ENCODE measurements around the gene CLCN4.

CLCN4 gene

GRCh38 chrX:10167573-10167972, 10.8 kb downstream of the CLCN4 start:
- no peak for DNase-seq (ENCODE audit: low read depth)

- DNase-seq (ENCODE audit: low read depth) = no peak
Measured at GRCh38 chrX:10168226-10168625, 11.5 kb downstream of the CLCN4 start.

DNA sequence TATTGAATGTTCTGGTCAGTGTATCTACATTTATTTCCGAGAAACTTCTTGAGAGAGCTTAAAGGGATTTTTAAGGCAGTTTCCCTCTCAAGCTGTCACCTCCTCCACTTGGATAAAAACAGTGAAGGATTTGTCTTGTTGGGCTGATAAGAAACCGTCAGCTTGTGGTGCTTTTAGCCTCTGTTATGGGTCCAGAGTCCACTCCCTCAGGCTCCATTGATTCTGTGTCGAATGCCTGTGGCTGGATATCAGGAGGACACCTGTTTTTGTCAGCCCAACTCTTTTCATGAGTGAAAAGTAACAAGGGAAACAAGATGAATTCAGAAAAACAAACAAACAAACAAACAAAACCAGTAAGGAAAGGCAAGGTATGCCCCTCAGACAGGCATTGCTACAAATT, 12.4 kb downstream of the CLCN4 start:
- no peak for DNase-seq (ENCODE audit: low read depth)

GRCh38 chrX:10171249-10171648, 14.5 kb downstream of the CLCN4 start:
- DNase-seq (ENCODE audit: low read depth) = no peak

DNA sequence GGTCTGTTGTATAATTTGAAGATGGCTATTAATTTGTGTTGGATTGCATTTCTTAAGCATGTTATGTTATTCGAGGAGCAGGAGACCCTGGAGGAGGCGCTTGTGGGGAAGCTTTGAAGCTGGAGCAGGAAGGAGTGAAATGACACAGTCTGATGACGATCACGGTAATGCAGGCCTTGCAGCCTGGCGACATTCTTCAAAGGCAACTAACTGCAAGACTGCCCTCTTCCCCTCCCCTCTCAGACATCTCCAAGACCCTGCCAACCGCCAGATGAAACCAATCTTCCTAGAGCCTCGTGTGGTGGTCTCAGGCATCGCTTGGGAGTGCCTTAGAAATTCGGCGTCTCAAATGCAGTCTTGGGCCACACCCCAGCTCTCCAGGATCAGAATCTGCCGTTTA, 16.1 kb downstream of the CLCN4 start:
- no peak for DNase-seq (ENCODE audit: low read depth)

- DNase-seq (ENCODE audit: low read depth) = peak; percentile 74
Measured at GRCh38 chrX:10173331-10173900, 16.6 kb downstream of the CLCN4 start.

DNA sequence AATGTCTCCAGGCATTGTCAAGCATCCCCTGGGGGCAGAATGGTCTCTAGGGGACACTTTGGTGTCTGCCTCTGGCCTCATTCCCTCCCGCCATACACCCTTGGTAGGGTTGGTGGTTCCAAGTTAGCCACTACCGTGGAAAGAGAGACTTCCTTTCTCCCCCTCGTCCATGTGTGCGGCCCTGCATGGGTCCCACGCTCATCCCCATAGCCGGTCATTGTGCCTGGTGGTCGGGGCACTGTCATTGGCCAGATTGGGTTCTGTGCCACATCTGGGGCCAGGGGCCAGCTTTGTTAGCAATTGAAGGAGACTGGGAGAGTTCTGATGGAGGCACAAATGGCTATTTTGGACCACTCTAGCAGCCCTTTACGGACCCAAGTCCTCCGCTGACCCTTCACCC, 17.3 kb downstream of the CLCN4 start:
- DNase-seq (ENCODE audit: low read depth) = no peak

DNA sequence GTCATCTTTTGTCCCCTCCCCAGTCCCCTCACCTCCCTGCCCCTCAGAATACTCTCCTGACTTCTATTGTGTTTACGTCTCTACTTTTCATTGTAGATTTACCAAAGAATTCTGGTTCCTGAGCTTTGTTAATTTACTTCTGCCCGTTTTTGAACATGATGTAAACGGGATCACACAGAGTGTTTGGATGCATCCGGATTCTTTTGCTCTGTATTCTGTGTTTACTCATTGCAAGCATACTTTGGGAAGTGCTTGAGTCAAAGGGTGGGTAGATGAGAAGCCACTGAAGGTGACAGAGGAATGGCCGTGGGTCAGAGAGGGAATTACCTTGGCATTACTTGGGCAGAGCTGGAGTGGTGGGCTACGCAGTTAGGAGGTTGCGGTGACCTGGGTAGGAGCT, 18.0 kb downstream of the CLCN4 start:
- no peak for DNase-seq (ENCODE audit: low read depth)

DNA sequence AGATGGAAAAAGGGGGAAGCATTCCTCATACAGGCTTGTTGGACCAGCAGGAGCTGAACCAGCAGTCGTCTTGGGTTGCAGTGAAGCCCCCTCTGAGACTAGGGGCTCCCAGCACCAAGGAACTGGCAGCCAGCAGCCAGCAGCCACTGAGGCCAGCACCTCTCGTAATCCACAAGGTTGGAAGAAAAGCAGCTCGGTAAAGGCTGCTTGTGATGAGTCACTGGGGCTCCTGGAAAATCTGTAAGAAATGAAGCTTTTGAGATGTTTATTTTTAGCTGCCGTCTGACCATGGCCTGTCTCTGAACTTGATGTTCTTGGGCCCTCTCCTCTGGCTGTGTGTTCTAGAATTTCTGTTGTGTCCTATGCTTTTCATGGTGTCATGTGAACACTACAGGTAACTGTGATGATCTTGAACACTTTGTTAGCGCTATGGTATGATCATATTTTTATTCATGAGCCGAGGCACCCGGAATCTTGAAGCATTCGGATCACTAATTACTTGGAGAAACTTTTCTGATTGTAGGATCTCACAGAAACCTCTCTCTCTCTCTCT, 18.6 kb downstream of the CLCN4 start:
- no peak for DNase-seq (ENCODE audit: low read depth)

DNA sequence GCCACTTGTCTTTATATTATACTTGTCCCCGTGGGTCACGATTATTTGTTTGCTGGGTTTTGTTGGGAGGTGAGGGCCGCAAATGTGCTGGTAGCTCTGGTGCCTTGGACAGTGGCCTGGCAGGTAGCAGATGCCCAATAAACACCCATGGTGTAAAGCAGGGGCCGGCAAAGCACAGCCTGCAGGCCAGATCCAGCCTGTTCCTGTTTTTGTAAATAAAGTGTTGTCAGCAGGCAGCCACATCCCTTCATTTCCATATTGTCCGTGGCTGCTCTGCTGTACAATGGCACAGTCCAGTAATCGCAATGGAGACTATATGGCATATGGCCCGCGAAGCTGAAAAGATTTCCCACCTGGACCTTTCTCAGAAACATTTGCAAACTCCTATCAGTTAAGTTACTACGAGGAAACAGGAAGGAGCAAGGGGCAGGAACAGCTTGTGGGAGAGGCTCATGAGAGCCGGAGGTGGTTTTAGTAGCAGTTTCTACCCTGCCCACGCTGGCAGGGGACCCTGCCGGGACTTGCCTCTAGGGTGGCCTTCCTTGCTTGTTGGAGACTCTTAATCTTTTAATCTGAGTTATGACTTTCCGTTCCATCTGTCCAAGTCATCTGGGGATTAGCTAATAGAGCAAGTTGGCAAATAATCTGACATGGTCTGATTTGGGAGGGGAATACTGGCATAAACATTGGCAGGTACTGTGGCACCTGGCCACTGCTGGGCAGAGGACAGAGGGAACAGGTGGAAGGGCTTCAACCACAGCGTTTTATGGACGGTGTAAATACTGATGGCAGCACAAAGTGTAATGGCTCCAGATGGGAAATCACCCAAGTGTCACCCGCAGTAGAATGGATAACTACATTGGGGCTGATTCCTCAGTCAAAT, 19.6 kb downstream of the CLCN4 start:
- DNase-seq (ENCODE audit: low read depth) = no peak

DNA sequence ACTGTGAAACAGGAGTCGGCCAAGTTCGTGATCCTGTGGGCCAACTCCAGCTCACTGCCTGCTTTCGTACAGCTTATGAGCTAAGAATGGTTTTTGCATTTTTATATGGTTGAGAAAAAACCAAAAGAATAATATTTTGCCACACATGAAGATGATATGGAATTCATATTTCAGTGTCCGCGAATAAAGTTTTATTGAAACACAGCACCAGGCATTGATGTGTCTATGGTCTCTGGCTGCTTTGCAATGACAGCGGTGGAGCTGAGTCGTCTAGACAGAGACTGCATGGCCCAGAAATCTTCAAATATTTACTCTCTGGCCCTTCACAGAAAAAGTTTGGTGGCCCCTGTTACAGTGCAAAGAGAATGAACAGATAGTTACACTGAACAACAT, 20.2 kb downstream of the CLCN4 start:
- DNase-seq (ENCODE audit: low read depth) = no peak

DNA sequence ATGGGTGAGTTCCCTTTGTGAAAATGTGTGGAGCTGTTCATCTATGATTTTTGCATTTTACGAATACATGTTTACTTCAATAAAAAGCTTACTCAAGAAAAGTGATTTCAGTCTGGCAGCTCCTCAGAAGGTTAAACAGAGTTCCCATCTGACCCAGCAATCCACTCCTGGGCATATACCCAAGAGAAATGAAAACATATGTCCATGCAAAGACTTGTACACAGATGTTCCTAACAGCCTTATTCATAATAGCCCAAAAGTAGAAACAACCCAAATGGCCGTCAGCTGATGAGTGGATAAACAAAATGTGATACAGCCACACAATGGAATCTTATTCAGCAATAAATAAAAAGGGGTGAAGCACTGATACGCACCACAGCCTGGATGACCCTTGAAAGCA, 20.8 kb downstream of the CLCN4 start:
- peak; percentile 52 for DNase-seq (ENCODE audit: low read depth)

- DNase-seq (ENCODE audit: low read depth) = no peak
Measured at GRCh38 chrX:10178866-10179463, 22.2 kb downstream of the CLCN4 start.

DNA sequence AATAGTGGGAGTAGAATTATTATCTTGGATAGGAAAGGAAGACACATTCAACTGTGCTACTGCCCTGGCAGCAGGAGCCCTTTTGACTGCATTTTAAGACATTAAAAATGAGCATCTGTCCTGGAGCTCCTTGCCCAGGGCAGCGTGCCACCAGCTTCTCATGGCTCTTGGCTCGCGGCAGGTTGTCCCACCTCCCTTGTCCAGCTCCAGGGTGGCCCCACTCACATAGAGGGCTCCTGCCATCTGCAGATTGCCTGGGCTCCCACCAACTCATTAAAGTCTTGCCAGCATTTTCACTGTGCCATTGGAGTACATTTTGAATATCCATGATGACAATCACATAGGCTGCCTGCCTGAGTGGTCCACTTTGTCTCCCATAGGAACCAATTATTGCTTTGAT, 27.0 kb downstream of the CLCN4 start:
- no peak for DNase-seq (ENCODE audit: low read depth)

DNA sequence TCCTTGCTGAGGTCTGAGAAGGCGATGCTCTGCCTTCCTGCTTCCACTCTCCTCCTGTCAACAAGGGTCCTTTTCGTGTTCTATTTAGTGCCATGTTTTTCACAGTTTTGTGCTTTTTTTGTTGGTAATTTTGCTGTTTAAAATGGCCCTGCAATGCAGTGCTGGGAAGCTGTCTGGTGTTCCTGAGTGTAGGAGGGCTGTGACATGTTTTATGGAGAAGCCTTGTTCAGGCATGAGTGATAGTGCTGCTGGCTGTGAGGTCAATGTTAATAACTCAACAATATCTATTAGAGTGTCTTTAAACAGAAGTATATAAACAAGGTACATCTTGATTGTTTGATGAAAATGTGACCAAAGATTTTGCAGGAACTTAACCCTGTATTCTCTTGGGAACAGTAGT, 27.6 kb downstream of the CLCN4 start:
- DNase-seq (ENCODE audit: low read depth) = no peak

- no peak for DNase-seq (ENCODE audit: low read depth)
Measured at GRCh38 chrX:10186355-10186754, 29.6 kb downstream of the CLCN4 start.

- DNase-seq (ENCODE audit: low read depth) = no peak
Measured at GRCh38 chrX:10187421-10187820, 30.6 kb downstream of the CLCN4 start.

DNA sequence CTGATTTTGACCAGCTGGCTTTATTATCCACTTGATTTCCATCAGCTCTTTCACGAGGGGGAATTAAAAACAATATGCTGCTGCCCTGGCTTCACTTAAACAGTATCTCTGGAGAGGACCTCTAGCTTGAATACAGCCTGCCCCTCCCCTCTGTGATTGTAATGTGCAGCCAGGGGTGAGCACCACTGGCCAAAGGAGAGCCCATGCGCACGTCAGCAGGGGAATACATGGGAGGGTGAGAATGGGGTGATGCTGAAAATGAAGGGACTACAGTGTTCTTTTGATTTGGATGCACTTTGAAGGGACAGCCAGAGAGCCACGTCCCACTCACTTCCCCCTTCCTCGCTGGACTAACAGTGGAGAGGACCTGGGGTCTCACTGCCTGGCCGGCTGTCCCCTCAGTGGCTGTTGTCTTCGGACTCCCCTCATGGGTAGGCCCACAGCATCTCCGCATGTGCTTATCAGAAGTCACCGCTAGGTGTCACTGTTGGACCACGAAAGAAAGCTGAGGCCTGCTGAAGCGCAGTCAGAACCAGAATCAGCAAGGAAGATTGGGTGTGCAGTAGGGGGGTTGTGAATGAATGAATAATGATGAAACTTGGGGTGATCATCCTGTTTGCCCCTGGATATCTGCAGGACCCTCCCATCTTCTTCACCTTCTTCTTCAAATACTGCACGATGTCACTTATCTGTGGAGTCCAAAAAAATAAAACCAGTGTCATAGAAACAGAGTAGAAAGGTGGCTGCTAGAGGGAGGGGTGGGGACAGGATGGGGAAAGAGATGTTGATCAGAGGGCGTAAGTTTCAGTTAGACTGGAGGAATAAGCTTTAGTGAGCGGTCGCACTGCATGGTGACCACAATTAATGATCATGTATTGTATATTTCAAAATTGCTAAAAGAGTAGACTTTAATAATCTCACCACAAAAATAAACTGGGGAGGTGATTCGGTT, 32.8 kb downstream of the CLCN4 start:
- no peak for DNase-seq (ENCODE audit: low read depth)

DNA sequence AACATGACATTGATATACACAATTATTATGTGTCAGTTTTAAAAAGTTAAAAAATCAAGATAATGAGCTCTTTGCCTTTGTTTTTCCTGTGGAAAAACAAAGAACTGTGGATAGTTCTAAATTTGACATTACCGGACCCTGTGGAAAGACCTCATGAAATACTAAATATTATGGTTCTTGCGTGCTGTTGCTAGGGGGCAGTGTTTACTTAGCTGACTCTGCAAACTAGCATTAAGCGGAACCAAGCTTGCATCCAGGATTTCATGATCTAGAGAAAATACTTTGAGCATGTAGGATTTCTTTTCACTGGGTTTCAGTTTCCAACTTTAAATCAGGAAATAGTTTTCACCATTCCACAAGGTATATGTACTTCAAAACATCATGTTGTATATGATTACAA, 33.6 kb downstream of the CLCN4 start:
- DNase-seq (ENCODE audit: low read depth) = no peak

- no peak for DNase-seq (ENCODE audit: low read depth)
Measured at GRCh38 chrX:10193587-10193986, 36.8 kb downstream of the CLCN4 start.

- no peak for DNase-seq (ENCODE audit: low read depth)
Measured at GRCh38 chrX:10195425-10195824, 38.6 kb downstream of the CLCN4 start.

DNA sequence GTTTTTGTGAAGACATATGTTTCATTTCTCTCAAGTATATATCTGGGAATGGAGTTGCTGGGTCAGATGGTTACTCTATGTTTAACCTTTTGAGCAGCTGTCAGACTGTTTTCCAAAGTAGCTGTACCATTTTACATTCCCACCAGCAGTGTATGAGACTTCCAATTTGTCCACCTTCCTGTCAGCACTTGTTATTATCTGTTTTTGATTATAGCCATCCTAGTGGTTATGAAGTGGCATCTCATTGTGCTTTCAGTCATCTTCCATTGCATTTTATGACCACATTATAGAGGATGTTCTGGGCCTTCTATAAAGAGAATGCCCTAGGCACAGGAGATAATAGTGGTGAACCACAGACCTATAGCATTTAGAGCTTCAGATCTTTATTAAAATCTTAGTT, 39.2 kb downstream of the CLCN4 start:
- DNase-seq (ENCODE audit: low read depth) = no peak

Data from GM04504 (cell line).